GF-D8 (cell line): ENCODE data around the gene SPARC.
"Not testable (repeated sequence)": the region's sequence is repeated elsewhere in the genome, so short reads cannot be mapped to it uniquely, and the experiment has no call there.

Experiments used
- DNase-seq: peaks from one replicate; lab custom pipeline; 2025; lab: John Stamatoyannopoulos, UW

Gene SPARC

DNA sequence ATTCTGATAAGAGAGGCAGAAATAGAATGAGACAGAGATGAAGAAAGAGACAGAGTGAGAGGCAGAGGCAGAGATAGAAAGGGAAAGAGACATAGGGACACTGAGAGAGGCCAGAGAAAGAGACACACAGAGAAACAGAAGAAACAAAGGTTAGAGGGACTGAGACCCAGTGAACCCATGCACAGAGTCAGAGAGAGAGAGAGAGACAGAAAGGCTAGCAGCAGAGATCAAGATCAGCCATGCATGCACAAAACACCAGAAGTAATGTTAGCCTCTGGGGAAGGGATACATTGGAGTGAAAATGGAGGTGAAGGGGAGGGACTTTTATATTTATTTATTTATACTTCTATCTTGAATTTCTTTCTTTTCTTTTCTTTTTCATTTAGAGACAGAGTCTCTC is 14.1 kb upstream of the SPARC start:
- no peak for DNase-seq

GRCh38 chr5:151700296-151700695 is 13.6 kb upstream of the SPARC start:
- DNase-seq = no peak

GRCh38 chr5:151699071-151699901 is 12.6 kb upstream of the SPARC start:
- DNase-seq = no peak

- not testable (repeated sequence) for DNase-seq
Observed at GRCh38 chr5:151698081-151698480, 11.4 kb upstream of the SPARC start.

DNA sequence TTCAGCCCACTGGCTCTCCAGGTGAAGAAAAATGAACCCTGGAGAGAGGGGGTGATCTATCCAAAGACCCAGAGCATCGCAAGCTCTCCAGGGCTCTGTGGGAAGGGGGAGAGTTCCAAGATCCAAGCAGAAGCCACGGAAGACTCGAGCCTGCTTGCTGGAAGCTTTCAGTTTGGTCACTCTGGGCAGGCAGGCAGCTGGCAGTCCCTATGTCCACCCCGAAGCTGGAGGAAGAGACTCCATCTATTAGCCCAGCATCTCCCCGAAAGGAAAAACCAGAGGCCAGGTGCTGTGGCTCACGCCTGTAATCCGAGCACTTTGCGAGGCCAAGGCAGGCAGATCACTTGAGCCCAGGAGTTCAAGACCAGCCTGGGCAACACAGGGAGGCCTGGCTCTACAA is 10.7 kb upstream of the SPARC start:
- DNase-seq = no peak

DNA sequence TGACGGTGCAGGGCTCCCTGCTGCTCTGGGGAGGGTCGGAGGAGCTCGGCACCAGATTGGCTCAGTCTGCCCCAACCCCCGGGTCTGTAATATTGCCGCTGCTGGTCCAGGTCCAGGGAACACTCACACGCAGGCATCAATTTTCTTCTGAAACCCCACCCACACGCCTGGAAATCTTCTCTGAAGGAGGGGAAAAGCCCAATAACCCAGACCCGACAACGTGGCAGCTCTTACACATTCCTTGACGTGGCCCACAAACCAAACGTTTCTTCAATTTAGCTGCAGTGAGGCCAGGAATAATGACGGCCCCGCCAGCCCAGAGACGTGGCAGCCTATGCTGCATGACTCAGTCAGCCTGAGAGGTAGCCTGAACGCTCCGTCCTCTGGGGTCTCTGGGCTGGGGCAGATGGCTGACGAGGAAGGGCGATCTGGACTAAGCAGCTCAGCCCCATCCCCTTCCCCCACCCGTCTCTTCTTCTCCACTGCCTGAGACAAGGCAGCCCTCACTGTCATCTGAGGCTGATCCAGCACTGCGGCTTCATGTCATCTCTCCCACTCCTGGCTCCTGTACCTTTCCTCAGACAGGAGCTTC is 9.9 kb upstream of the SPARC start:
- DNase-seq = no peak

GRCh38 chr5:151695464-151695863 is 8.7 kb upstream of the SPARC start:
- no peak for DNase-seq

DNA sequence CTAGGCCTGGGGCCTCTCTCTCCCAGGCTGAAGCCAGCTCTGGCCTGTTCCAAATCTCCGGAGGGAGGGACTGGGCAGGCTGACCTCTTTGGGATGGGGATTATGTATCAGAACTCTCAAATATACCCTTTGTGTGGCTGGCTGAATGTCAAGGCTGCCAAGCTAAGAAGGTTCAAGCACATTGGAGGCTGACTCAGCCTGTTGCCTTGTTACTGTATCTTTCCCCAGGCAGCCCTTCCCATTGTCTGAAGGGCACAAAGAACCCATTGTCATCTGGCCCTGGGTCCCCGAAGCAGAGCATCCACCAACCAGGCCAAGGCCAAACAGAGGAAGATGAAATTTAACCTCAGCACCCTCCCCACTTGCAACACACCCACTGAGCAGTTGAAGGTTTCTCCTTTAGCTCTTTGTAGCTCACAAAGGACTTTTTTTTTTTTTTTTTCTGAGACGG is 7.3 kb upstream of the SPARC start:
- no peak for DNase-seq

GRCh38 chr5:151692312-151692711 is 5.6 kb upstream of the SPARC start:
- no peak for DNase-seq

GRCh38 chr5:151691706-151692105 is 5.0 kb upstream of the SPARC start:
- no peak for DNase-seq

DNA sequence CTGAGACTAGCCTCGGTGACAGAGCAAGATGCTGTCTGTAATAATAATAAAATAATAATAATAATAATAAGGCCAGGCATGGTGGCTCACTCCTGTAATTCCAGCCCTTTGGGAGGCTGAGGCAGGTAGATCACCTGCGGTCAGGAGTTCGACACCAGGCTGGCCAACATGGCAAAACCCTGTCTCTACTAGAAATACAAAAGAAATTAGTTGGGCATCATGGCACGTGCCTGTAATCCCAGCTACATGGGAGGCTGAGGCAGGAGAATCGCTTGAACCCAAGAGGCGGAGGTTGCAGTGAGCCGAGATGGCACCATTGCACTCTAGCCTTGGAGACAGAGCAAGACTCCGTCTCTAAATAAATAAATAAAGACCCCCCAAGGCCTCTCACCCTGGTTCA is 2.9 kb upstream of the SPARC start:
- not testable (repeated sequence) for DNase-seq

GRCh38 chr5:151688436-151688835 is 1.7 kb upstream of the SPARC start:
- DNase-seq = no peak

- DNase-seq = no peak
Observed at GRCh38 chr5:151685749-151686673, 704 bp downstream of the SPARC start.

DNA sequence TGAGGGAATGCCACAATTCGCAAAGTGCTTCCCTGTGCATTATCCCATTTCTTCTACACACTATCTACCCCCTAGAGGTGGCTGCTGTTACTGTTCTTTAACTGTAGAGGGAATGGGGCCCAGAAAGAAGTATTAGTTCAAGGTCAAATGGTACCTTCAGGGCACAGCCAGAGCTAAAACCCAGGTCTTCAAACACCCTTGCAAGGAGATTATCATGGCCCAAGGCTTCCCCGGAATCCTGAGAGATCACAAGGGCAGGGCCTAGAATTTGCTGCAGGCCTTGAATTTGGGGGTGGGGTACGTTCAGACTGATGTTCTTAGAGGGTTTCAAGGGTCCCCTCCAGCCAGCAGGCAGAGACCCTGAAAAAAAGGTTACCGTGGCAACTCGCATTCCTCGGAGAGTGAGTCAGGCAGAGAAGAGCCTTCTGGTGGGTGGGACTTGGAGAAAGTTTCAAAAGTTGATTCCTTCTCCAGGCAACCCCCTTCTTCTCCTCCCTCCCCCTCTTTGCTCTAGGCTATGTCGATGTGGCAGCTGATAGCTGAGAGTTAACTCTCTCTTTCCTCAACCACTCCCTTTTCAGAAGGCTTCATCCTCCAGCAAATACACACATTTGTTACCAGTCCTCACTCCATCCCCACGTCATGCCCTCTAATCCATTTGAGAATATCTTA is 1.9 kb downstream of the SPARC start:
- no peak for DNase-seq

GRCh38 chr5:151683986-151684588 is 2.6 kb downstream of the SPARC start:
- no peak for DNase-seq

GRCh38 chr5:151683444-151683843 is 3.3 kb downstream of the SPARC start:
- no peak for DNase-seq

DNA sequence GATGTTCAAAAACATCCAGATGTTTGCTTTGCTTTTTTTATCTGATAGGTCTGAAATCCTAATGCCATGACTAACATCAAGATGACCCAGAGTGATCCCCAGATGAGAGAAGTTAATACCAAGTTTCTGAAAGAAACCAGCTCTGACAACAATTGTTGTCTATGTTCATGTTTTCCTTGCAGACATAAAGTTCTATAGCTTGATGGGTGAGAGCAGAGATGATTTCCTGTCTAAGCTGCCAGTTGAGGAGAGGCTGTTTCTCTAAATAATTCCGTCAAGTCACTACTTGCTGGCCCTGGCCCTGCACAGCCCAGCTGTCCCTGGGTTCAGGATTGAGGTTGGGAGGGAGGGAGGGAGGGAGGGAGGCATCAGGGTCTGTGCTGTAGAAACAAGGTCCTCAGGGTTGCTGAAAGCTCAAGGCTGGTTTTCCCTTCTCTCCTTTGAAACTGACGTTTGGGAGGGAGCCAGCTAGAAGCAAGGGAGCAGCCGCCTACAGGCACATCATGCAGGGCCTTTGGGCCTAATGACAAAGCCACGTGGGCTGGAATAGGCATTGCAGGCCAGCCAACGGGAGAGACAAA is 3.9 kb downstream of the SPARC start:
- no peak for DNase-seq

GRCh38 chr5:151682240-151682639 is 4.5 kb downstream of the SPARC start:
- DNase-seq = no peak

DNA sequence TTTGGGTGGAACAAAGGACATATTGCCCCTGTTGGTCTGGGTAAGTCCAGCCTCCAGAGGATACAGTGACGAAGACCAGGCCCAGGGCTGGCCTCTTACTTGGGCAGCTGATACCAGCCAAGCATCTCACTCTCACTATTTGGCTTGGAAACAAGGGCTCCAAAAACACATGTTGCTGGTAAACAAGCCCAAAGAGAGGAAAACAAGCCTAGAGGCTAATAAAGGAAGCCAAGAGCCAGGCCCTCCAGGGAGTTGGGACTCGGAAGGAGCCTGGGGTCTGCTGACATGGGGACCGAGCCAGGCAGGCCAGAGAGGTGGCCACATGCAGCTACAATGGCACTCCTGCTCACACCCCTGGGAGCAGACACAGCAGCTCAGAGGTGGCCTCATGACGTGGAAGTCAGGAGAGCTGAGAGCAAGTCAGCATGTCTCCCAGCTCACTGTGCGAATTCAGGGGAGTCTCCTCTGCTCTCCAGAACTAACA is 5.7 kb downstream of the SPARC start:
- DNase-seq = no peak

GRCh38 chr5:151680156-151680505 is 6.6 kb downstream of the SPARC start:
- DNase-seq = not testable (repeated sequence)
